Calu3 (cell line): ENCODE data around the gene LRRC52. TPM values are rescaled to one million over a fixed set of nuclear protein-coding genes. Genes with fewer than 3 reads are reported as not detected.

Experiments used
- BruUV-seq: library from RNA; stranded (reverse); fragments of 400-500 nt; replicated peaks from 2 replicates; lab custom pipeline; 2021; lab: Mats Ljungman, UMichigan
- CTCF ChIA-PET: fragments of 300-600 bp; sonication (Branson Sonifier 250); formaldehyde crosslinking; loops from one replicate; lab custom pipeline; 2022; ENCODE audit warnings: antibody characterized with exemption; lab: Charles Lee
- DNase-seq: peaks from one replicate; pipeline ENCODE4 v3.0.0; 2022
- H3K27ac Mint-ChIP-seq: one replicate; pipeline ENCODE4 v1.8.0; 2022; ENCODE audit warnings: mixed read lengths; ENCODE audit not compliant: unreplicated experiment
- H3K27me3 Mint-ChIP-seq: one replicate; pipeline ENCODE4 v1.8.0; 2022; ENCODE audit warnings: mixed read lengths; ENCODE audit not compliant: unreplicated experiment
- H3K36me3 Mint-ChIP-seq: one replicate; pipeline ENCODE4 v1.8.0; 2022; ENCODE audit warnings: mild to moderate bottlenecking, moderate library complexity, mixed read lengths; ENCODE audit not compliant: insufficient read depth, unreplicated experiment
- H3K4me1 Mint-ChIP-seq: one replicate; pipeline ENCODE4 v1.8.0; 2022; ENCODE audit warnings: mild to moderate bottlenecking, low read depth, mixed read lengths; ENCODE audit not compliant: unreplicated experiment
- H3K4me3 Mint-ChIP-seq: one replicate; pipeline ENCODE4 v1.8.0; 2022; ENCODE audit warnings: mild to moderate bottlenecking, low read depth, moderate library complexity, mixed read lengths; ENCODE audit not compliant: unreplicated experiment
- H3K9me3 Mint-ChIP-seq: one replicate; pipeline ENCODE4 v1.8.0; 2022; ENCODE audit warnings: low read depth, mixed read lengths; ENCODE audit not compliant: unreplicated experiment
- intact Hi-C: fragments of 100-400 bp; cut with micrococcal nuclease; formaldehyde crosslinking; loops from one replicate; pipeline ENCODE4 v1.10.0; 2022; ENCODE audit not compliant: unreplicated experiment
- total RNA-seq: library from RNA; stranded (reverse); gene quantifications from 2 replicates; pipeline ENCODE4 v1.2.3, GENCODE V29; 2022
- TF ChIP-seq, protein P1 (sequence below): fragments of 200-600 bp; IDR thresholded peaks from one replicate; pipeline ENCODE4 v1.8.0; 2022; ENCODE audit warnings: antibody characterized with exemption; ENCODE audit not compliant: unreplicated experiment

LRRC52 gene
- total RNA-seq, 1 experiment from 2014 or later, result not detected

DNA sequence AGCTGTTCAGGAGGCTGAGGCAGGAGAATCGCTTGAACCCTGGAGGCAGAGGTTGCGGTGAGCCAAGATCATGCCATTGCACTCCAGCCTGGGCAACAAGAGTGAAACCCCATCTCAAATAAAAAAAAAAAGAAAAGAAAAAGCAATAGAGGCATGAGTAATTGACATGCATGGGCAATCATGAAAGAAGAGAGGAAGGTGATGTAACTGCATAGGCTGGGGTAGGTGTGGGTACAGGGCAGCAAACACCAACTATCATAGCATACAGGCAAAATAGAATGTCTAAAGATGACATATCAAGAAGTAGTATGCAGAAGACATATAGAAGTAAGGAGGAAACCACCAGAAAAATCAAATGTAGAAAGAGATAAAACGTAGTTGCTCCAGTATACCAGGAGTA lies 68.3 kb downstream of the LRRC52 start:
- CTCF ChIA-PET, result no interaction called here
- DNase-seq, result no peak
- TF ChIP-seq, protein P1, sequence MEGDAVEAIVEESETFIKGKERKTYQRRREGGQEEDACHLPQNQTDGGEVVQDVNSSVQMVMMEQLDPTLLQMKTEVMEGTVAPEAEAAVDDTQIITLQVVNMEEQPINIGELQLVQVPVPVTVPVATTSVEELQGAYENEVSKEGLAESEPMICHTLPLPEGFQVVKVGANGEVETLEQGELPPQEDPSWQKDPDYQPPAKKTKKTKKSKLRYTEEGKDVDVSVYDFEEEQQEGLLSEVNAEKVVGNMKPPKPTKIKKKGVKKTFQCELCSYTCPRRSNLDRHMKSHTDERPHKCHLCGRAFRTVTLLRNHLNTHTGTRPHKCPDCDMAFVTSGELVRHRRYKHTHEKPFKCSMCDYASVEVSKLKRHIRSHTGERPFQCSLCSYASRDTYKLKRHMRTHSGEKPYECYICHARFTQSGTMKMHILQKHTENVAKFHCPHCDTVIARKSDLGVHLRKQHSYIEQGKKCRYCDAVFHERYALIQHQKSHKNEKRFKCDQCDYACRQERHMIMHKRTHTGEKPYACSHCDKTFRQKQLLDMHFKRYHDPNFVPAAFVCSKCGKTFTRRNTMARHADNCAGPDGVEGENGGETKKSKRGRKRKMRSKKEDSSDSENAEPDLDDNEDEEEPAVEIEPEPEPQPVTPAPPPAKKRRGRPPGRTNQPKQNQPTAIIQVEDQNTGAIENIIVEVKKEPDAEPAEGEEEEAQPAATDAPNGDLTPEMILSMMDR, result no peak
- Mint-ChIP-seq H3K9me3 (no peaks in the 10 kb centered on the region), H3K36me3 (no peaks in the 10 kb centered on the region), H3K27me3 (peaks cover 28% of the 10 kb centered on the region), H3K4me3 (no peak overlapping the region), H3K27ac (no peak overlapping the region), H3K4me1 (no peaks in the 10 kb centered on the region)
- BruUV-seq, result no TSS peak
- intact Hi-C loops, result no loop called here

Other genes starting within 250 kb of the LRRC52 start
- not detected in 2 replicates for gene LMX1A, start 187.3 kb upstream of the LRRC52 start, total RNA-seq
- not detected in 2 replicates for gene RXRG, start 98.9 kb upstream of the LRRC52 start, total RNA-seq
- 136 and 139 TPM in 2 replicates for gene MGST3, start 87.2 kb downstream of the LRRC52 start, total RNA-seq
- gene ALDH9A1, start 154.6 kb downstream of the LRRC52 start, total RNA-seq, result 54.6 and 57.0 TPM in 2 replicates
- gene TMCO1, start 224.9 kb downstream of the LRRC52 start, total RNA-seq, result 145 and 157 TPM in 2 replicates